HCT116 (cell line): ENCODE results near the gene CD33. TPM values are rescaled to one million over a fixed set of nuclear protein-coding genes. Genes with fewer than 3 reads are reported as not detected.

Source experiments
- ATAC-seq: fragments of 200-7000 bp; cut with Tn5 transposase; 2 replicates; pipeline ENCODE4 v1.9.1; 2020; ENCODE audit warnings: mild to moderate bottlenecking, moderate library complexity
- BruUV-seq: library from RNA; stranded (reverse); fragments of 400-500 nt; replicated peaks from 2 replicates; lab custom pipeline; 2021; lab: Mats Ljungman, UMichigan
- CTCF ChIA-PET: fragments of 300-600 bp; sonication (Branson Sonifier 250); formaldehyde crosslinking; loops from one replicate; lab custom pipeline; 2021; ENCODE audit warnings: antibody characterized with exemption; lab: Charles Lee
- POLR2A ChIA-PET: fragments of 300-600, 350-600 bp; sonication (Branson Sonifier 250); formaldehyde crosslinking; loops from one replicate; lab custom pipeline; 2021; ENCODE audit warnings: antibody characterized with exemption; lab: Charles Lee
- RAD21 ChIA-PET, 2 experiments: fragments of 300-600 bp; sonication (Branson Sonifier 250); formaldehyde crosslinking; loops; one replicate each; lab custom pipeline; 2023; ENCODE audit warnings: low total read pairs in 2 of 2; ENCODE audit not compliant: uncharacterized antibody in 2 of 2, unreplicated experiment in 2 of 2, low non-redundant PET in 1 of 2; lab: Charles Lee
- DNase-seq: peaks from one replicate; pipeline ENCODE4 v3.0.0-alpha.2; 2010; ENCODE audit warnings: low read depth, low spot score
- H2AFZ ChIP-seq: fragments of 200-600 bp; shearing (Covaris generic), sonication (generic); 2 replicates; pipeline ENCODE4 v1.6.1; 2017; ENCODE audit warnings: low read depth, mixed run types, mixed read lengths, antibody characterized with exemption, low read length; ENCODE audit not compliant: poor library complexity, severe bottlenecking
- H3K27ac ChIP-seq: 2 replicates; pipeline ENCODE4 v1.5.1; 2012; ENCODE audit warnings: low read depth, low read length
- H3K27me3 ChIP-seq: fragments of 200-600 bp; sonication (generic); 2 replicates; pipeline ENCODE4 v1.6.1; 2016; ENCODE audit warnings: mixed run types, low read length, mixed read lengths; ENCODE audit not compliant: insufficient read depth
- H3K36me3 ChIP-seq, 2 experiments: fragments of 200-500 bp in 1 of 2; fragments of 200-600 bp in 1 of 2; sonication (Bioruptor generic) in 1 of 2; sonication (generic) in 1 of 2; 2 replicates each; pipeline versions ENCODE4 v1.5.1 to v1.6.1; 2014 to 2016; ENCODE audit warnings: low read length in 2 of 2, inconsistent platforms in 1 of 2, mixed read lengths in 1 of 2, mixed run types in 1 of 2; ENCODE audit not compliant: insufficient read depth in 2 of 2, control insufficient read depth in 1 of 2
- H3K4me1 ChIP-seq, 2 experiments: fragments of 200-600 bp in 1 of 2; sonication (generic) in 1 of 2; 2 replicates each; pipeline versions ENCODE4 v1.5.1 to v1.6.1; 2012 to 2017; ENCODE audit warnings: low read length in 2 of 2, inconsistent platforms in 1 of 2, mild to moderate bottlenecking in 1 of 2, mixed read lengths in 1 of 2, mixed run types in 1 of 2, moderate library complexity in 1 of 2; ENCODE audit not compliant: insufficient read depth in 2 of 2, control insufficient read depth in 1 of 2
- H3K4me2 ChIP-seq: fragments of 200-600 bp; sonication (generic); 2 replicates; pipeline ENCODE4 v1.6.1; 2017; ENCODE audit warnings: mixed run types, low read length, mixed read lengths
- H3K4me3 ChIP-seq, 2 experiments: fragments of 200-600 bp in 1 of 2; sonication (generic) in 1 of 2; replicated peaks in 1 of 2; 2 replicates each; pipeline ENCODE4 v1.5.1; 2011 to 2016; ENCODE audit warnings: low read length in 2 of 2, control low read depth in 1 of 2, low read depth in 1 of 2, mild to moderate bottlenecking in 1 of 2, mixed read lengths in 1 of 2, mixed run types in 1 of 2
- H3K79me2 ChIP-seq: fragments of 200-600 bp; sonication (generic); 2 replicates; pipeline ENCODE4 v1.6.1; 2017; ENCODE audit warnings: mild to moderate bottlenecking, mixed run types, low read length, moderate library complexity, mixed read lengths; ENCODE audit not compliant: insufficient read depth
- H3K9ac ChIP-seq: fragments of 200-600 bp; sonication (generic); 2 replicates; pipeline ENCODE4 v1.6.1; 2016; ENCODE audit warnings: low read length, mixed read lengths
- H3K9me2 ChIP-seq: fragments of 200-600 bp; sonication (generic), shearing (Covaris generic); 2 replicates; pipeline ENCODE4 v1.6.1; 2017; ENCODE audit warnings: mixed run types, mild to moderate bottlenecking, moderate library complexity; ENCODE audit not compliant: insufficient read depth
- H3K9me3 ChIP-seq, 2 experiments: fragments of 200-500 bp in 1 of 2; fragments of 200-600 bp in 1 of 2; sonication (Bioruptor generic) in 1 of 2; sonication (generic) in 1 of 2; 2 replicates each; pipeline ENCODE4 v1.6.1; 2014 to 2017; ENCODE audit warnings: low read length in 2 of 2, mixed read lengths in 2 of 2, inconsistent platforms in 1 of 2, low read depth in 1 of 2, mild to moderate bottlenecking in 1 of 2, mixed run types in 1 of 2, moderate library complexity in 1 of 2; ENCODE audit not compliant: control insufficient read depth in 1 of 2, insufficient read depth in 1 of 2
- H4K20me1 ChIP-seq: fragments of 200-600 bp; sonication (generic), shearing (Covaris generic); 2 replicates; pipeline ENCODE4 v1.6.1; 2017; ENCODE audit warnings: mixed run types, mild to moderate bottlenecking, moderate library complexity; ENCODE audit not compliant: insufficient read depth
- ATF3 ChIP-seq: IDR thresholded peaks from 2 replicates; pipeline ENCODE4 v1.6.1; 2012
- CBX3 ChIP-seq: IDR thresholded peaks from 2 replicates; pipeline ENCODE4 v1.6.1; 2012; ENCODE audit warnings: low read depth
- EGR1 ChIP-seq: IDR thresholded peaks from 2 replicates; pipeline ENCODE4 v1.6.1; 2012; ENCODE audit warnings: low read depth
- EZH2phosphoT487 ChIP-seq: fragments of 200-600 bp; IDR thresholded peaks from 2 replicates; pipeline ENCODE4 v1.6.1; 2018; ENCODE audit warnings: antibody characterized with exemption, borderline replicate concordance
- FOSL1 ChIP-seq: IDR thresholded peaks from 2 replicates; pipeline ENCODE4 v1.6.1; 2012; ENCODE audit warnings: low read depth
- JUND ChIP-seq: IDR thresholded peaks from 2 replicates; pipeline ENCODE4 v1.6.1; 2012
- RAD21 ChIP-seq: IDR thresholded peaks from 2 replicates; pipeline ENCODE4 v1.6.1; 2012; ENCODE audit warnings: low read depth, mild to moderate bottlenecking
- TCF7L2 ChIP-seq: IDR thresholded peaks from 2 replicates; pipeline ENCODE4 v1.7.0; 2011; ENCODE audit warnings: borderline replicate concordance, inconsistent platforms; ENCODE audit not compliant: insufficient read depth, insufficient read length; ENCODE audit errors: extremely low read depth
- YY1 ChIP-seq: IDR thresholded peaks from 2 replicates; pipeline ENCODE4 v1.6.1; 2011; ENCODE audit warnings: low read length, low read depth, moderate library complexity, mild to moderate bottlenecking; ENCODE audit not compliant: insufficient replicate concordance; ENCODE audit errors: extremely low read depth
- ZFX ChIP-seq: fragments of 450-650 bp; IDR thresholded peaks from 2 replicates; pipeline ENCODE4 v1.6.1; 2017
- intact Hi-C: fragments of 100-400 bp; cut with micrococcal nuclease; formaldehyde crosslinking; loops from 2 replicates; pipeline ENCODE4 v1.10.0; 2022
- total RNA-seq: library from RNA; stranded (reverse); gene quantifications from one replicate; pipeline ENCODE4 v1.2.1, GENCODE V29; 2021; ENCODE audit not compliant: unreplicated experiment
- TF ChIP-seq, protein P1 (sequence below), 3 experiments: fragments of 200-600 bp in 1 of 3; sonication (generic) in 1 of 3; IDR thresholded peaks in 2 of 3; conservative IDR thresholded peaks in 1 of 3; 2 replicates each; pipeline ENCODE4 v1.5.1; 2012 to 2017; ENCODE audit warnings: low read depth in 2 of 3, low read length in 2 of 3, antibody characterized with exemption in 1 of 3, borderline replicate concordance in 1 of 3, control low read depth in 1 of 3, mild to moderate bottlenecking in 1 of 3, mixed read lengths in 1 of 3, mixed run types in 1 of 3, moderate library complexity in 1 of 3; ENCODE audit not compliant: insufficient read depth in 1 of 3

CD33 gene
- total RNA-seq, 1 experiment from 2014 or later, result 3.1 TPM

DNA sequence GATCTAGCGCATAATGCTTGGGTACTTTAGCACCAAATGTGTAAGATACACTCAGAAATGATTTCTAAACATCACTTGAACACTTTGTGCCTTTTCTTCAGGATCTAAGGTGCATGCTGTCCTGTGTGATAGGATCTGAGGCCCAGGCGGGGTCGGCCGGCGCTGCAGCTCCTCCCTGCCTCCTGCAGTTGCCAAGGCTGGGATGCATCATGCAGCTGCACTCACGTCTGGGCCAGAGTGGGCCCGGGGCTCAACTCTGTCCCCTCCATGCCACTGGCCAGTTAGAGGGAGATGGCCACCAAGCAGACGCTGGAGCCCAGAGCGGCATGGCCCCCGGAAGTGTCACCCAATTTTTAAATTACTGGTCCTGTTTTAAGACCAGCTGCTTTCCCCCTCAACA is 29.3 kb upstream of the CD33 start:
- no peak overlapping the region for H3K27ac ChIP-seq
- CTCF ChIA-PET, result no interaction called here
- no peaks in the 10 kb centered on the region for H3K9me3 ChIP-seq
- no peaks in the 10 kb centered on the region for H3K27me3 ChIP-seq
- ATAC-seq (no peak), DNase-seq (no peak)
- no peak overlapping the region for H2AFZ ChIP-seq
- no peak overlapping the region for H3K9ac ChIP-seq
- no peak for TF ChIP-seq EGR1
- TF ChIP-seq JUND, result no peak
- no peak for TF ChIP-seq TCF7L2
- TF ChIP-seq CBX3, result no peak
- TF ChIP-seq ZFX, result no peak
- TF ChIP-seq YY1, result no peak
- no peak for TF ChIP-seq FOSL1
- TF ChIP-seq EZH2phosphoT487, result no peak
- no peak for TF ChIP-seq ATF3
- TF ChIP-seq RAD21, result no peak
- TF ChIP-seq, protein P1, sequence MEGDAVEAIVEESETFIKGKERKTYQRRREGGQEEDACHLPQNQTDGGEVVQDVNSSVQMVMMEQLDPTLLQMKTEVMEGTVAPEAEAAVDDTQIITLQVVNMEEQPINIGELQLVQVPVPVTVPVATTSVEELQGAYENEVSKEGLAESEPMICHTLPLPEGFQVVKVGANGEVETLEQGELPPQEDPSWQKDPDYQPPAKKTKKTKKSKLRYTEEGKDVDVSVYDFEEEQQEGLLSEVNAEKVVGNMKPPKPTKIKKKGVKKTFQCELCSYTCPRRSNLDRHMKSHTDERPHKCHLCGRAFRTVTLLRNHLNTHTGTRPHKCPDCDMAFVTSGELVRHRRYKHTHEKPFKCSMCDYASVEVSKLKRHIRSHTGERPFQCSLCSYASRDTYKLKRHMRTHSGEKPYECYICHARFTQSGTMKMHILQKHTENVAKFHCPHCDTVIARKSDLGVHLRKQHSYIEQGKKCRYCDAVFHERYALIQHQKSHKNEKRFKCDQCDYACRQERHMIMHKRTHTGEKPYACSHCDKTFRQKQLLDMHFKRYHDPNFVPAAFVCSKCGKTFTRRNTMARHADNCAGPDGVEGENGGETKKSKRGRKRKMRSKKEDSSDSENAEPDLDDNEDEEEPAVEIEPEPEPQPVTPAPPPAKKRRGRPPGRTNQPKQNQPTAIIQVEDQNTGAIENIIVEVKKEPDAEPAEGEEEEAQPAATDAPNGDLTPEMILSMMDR (IDR thresholded peaks at IDR 0.05 in 2 of 3, conservative IDR thresholded peaks at IDR 0.05 in 1 of 3; ENCODE audit: borderline replicate concordance in 1 of 3, insufficient read depth in 1 of 3, low read depth in 2 of 3, low read length in 2 of 3), result no peak
- H3K4me3 ChIP-seq, result no peak overlapping the region
- no peak overlapping the region for H3K4me2 ChIP-seq
- POLR2A ChIA-PET, result no interaction called here
- no TSS peak for BruUV-seq
- no peaks in the 10 kb centered on the region for H4K20me1 ChIP-seq
- no peaks in the 10 kb centered on the region for H3K36me3 ChIP-seq
- no peaks in the 10 kb centered on the region for H3K9me2 ChIP-seq
- intact Hi-C loops, result no loop called here
- RAD21 ChIA-PET, result no interaction called here
- H3K4me1 ChIP-seq, result peaks cover 9 to 14% of the 10 kb centered on the region in 2 experiments; a peak in 3 of 4 replicates
- H3K79me2 ChIP-seq, result no peaks in the 10 kb centered on the region
